RKO (cell line): Measurements from ENCODE around the gene PSMB3.
A peak's percentile ranks its signal among the peaks of the same experiment; 100 is the strongest.
"Not testable (repeated sequence)": the region's sequence is repeated elsewhere in the genome, so short reads cannot be mapped to it uniquely, and the experiment has no call there.

Source experiments
- DNase-seq: peaks from one replicate; pipeline ENCODE4 v3.0.0-alpha.2; 2016; ENCODE audit warnings: low spot score

The PSMB3 gene

DNA sequence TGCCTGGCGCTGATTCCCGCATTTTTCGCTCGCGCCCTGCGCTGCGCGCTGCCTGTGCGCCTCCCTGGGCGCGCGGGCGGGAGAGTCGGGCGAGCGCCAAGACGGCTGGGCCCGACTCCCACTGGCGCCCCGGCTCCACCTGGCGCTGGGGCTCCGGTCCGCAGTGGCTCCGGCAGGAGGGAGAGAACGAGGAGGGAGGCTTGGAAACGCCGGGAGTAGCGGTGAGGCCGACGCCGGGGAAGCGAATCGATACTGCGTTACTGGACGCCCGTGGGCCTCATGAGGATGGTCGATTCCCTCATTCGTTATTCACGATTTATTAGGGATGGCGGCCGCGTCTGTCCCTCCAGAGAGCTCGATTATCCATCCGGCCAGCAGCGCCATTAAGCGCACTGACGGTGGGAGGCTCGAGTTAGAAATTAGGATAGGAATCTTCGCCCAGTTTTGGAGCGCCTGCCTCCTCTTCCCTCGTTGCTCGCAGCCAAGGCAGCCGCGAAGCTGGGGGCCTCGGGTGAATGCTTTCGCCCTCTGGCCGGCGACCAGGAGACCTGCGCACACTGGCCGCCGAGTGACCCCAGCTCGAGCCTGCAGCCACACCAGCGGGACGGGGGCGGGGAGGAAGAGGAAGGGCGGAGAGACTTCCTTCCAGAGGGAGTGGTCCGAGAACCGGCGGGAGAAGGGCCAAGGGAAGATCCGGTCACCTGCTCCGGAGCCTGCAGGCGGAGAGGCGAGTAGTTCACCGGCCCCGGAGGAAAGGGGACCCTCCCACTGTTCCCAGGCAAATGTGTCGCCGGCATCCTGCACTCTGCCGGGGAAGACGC is 3.1 kb upstream of the PSMB3 start:
- DNase-seq, result peak; percentile 92

- DNase-seq, result no peak
These were observed 2.6 kb upstream of the PSMB3 start for GRCh38 chr17:38750044-38750311.

- DNase-seq, result peak; percentile 73
These were observed 2.0 kb upstream of the PSMB3 start for GRCh38 chr17:38750312-38751121.

DNA sequence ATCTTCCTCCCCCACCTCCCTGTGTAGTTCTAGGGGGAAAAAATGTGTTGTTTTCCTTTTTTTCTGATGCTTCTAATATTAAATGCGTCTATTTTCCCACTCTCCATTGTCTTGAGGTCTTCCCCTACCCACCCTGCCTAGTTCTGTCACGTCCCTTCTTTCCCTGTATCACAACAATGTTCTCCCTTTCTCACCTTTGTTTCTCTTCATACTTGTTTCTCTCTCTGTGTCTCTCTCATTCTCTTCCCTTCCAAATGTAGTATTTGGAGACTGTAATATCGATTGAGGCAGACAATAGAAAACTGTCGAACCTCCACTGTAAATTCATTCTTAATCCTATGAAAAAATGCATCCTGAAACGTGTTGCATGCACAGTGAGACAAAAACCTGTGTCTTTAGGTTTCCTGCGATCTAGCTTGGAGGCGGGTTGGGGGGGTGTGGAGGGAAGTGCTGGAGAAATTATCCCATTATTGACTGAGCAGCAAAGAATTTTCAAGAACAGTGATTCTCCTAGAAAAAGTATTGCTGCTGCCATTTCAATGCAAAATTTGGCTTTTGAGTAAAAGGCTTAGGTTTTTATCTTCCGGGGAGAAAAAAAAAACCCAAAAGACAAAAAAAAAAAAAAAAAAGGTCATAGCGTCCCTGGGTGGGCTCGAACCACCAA is 1.3 kb upstream of the PSMB3 start:
- peak; percentile 64 for DNase-seq

- peak; percentile 80 for DNase-seq
These were observed 683 bp upstream of the PSMB3 start for GRCh38 chr17:38751808-38752307.

GRCh38 chr17:38753071-38753506 is 548 bp downstream of the PSMB3 start:
- DNase-seq, result peak; percentile 19

DNA sequence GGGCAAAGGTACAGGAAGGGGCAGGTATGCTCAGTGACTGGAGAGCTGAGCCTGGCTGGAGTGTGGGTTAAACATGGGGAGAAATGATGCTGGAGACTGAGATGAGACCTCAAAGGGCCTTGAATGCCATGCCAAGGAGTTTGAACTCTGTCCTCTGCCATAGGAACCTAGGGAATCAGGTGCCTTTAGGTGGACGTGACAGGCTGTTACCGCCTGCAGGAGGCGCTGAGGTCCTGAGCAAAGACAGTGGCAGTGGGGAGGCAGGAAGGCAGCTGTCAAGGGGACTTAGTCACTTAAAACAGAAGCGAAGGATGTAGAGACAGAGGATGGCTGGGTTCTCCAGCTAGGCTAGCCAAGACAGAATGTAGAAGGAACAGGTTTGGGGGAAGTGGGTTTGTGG is 9.1 kb downstream of the PSMB3 start:
- DNase-seq, result peak; percentile 53

DNA sequence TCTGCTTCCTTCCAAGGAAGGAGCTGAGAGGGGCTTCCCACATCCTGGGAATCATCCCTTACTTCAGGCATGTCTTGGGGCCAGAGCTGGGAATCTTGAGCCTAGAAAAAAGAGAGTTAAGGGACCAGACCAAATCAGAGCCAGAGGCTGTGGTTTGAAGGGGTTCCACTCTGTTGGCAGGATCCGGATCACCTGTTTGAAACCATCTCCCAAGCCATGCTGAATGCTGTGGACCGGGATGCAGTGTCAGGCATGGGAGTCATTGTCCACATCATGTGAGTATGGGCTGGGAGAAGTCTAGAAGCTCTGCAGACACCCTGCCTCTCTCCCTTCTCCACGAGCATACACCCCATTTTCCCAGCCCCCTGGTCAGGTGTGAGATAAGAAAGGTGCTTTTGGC is 9.7 kb downstream of the PSMB3 start:
- DNase-seq, result no peak

DNA sequence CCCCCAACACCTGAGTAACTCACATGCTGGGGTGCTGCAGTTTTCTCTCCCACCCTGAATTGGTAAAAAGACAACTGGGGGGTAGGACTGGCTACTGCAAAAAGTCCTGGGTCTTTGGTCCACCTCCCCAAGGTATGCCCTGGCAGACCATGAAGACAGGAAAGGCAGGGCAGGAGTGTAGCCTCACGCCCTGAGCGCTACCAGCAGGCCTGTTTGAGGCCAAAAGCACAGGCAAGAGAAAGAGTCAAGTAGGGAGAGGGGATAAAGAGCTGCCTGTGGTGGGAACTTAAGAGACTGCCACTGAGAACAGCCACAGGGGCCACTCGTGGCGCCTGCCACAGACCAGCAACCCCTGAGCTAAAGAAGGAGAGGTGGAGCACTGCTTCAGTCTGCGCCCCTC is 13.8 kb downstream of the PSMB3 start:
- no peak for DNase-seq

DNA sequence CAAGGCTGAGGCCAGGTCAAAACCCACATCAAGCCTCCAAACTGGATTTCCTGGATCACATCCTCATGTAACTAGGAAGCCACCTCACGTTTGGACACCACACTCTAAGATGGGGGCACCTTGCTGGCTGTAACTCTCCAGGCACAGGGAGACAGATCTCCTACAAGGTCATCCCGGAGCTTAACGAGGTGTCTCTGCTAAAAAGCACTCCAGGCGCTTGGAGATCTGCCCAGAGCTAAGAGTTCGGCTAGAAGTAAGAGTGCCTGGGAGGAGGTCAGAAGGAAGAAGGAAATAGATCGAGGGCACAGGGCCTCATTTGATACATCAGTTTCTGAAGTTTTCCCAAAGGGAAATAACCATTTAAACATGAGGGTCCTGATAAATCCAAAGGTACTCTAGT is 15.9 kb downstream of the PSMB3 start:
- no peak for DNase-seq

DNA sequence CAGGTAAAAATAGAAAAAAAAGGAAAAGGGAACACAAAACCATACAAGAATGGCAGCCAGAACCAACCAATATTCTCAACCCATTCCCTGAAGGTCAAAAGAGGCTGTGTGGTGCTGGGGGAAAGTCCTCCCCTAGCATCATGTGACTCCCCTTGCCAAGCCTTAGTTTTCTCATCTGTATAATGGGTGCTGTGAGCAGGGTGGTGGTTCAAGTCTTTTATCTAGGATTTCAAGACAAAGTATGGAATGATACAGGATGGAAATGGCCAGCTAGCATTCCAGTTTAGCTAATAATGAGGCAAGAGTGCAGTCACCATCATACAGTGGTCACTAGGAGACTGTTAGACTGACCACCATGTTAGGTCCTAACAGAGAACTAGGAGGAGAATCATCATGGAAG is 20.7 kb downstream of the PSMB3 start:
- no peak for DNase-seq

- DNase-seq, result no peak
These were observed 25.2 kb downstream of the PSMB3 start for GRCh38 chr17:38777641-38778250.

DNA sequence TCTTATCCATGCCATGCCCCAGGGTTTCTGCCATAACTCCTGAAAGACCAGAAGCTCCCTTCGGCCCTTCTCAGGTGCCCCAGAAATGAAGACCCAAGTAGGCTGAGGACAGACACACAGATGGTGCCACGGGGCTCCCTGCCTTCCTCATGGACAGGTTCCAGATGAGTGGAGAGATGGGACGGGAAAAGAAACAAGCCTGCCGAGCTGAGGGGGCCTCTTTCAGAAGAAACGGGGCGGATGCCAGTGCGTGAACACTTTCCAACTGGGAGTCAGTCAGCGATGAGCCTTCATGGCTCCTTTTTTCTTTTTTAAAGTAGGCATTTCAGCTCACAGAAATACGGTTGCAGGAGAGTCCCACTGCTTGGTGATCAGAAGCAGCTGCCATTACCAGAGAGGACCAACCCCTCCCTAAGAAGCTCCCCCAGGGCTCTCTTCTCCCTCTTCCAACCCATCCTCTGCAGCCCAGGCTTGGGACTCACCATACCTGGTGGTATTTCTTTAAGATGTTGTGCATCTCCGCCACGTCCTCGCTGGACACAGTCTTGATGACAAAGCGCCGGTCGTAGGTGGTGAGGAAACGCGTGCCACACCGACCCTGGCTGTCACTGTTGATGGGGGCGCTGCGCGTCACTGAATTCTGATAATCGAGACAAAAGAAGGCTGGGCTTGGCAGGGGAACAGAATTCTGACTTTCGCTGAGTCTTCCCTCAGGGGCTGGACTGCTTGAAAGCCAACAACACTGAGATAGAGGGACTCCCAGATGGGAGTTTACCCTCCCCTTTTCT is 27.6 kb downstream of the PSMB3 start:
- no peak for DNase-seq

- DNase-seq, result no peak
These were observed 30.7 kb downstream of the PSMB3 start for GRCh38 chr17:38783227-38783626.

GRCh38 chr17:38786372-38786771 is 33.8 kb downstream of the PSMB3 start:
- DNase-seq, result no peak

- not testable (repeated sequence) for DNase-seq
These were observed 35.5 kb downstream of the PSMB3 start for GRCh38 chr17:38787999-38788398.

DNA sequence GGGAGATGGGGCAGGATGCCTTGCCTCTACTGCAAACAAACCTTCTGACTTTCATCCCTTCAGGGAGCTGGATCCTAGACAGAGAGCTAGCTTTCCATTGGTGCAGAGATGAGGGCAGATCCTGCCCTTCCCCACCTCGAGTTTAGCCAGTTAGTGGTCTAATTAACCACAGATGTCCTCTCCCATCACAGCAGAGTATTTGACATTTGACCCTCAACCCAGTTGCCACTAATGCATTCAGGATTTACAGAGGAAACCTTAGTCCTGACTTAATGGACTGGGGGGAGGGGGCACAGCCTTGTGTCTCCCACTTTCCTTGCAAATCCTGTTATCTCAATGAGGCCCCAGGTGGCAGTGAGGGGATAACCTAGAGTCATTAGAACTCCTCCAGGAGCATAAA is 36.6 kb downstream of the PSMB3 start:
- DNase-seq, result no peak

DNA sequence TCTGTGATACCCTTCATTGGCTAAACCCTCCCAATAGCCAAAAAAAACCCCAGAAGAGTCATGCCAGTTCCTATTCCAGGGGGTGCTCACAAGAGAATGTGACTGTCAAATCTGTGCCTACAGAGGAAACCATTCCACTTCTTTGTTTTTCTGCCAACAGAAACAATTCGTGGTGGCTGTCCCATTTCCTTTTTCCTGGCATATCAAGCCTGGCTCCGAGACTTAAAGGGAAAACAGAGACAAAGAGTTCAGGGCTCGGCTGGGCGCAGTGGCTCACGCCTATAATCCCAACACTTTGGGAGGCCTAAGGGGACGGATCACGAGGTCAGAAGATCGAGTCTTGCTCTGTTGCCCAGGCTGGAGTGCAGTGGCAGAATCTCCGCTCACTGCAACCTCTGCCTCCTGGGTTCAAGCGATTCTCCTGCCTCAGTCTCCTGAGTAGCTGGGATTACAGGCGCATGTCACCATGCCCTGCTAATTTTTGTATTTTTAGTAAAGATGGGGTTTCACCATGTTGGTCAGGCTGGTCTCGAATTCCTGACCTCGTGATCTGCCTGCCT is 37.7 kb downstream of the PSMB3 start:
- not testable (repeated sequence) for DNase-seq

GRCh38 chr17:38791162-38791561 is 38.6 kb downstream of the PSMB3 start:
- no peak for DNase-seq

- no peak for DNase-seq
These were observed 41.7 kb downstream of the PSMB3 start for GRCh38 chr17:38794221-38794620.

DNA sequence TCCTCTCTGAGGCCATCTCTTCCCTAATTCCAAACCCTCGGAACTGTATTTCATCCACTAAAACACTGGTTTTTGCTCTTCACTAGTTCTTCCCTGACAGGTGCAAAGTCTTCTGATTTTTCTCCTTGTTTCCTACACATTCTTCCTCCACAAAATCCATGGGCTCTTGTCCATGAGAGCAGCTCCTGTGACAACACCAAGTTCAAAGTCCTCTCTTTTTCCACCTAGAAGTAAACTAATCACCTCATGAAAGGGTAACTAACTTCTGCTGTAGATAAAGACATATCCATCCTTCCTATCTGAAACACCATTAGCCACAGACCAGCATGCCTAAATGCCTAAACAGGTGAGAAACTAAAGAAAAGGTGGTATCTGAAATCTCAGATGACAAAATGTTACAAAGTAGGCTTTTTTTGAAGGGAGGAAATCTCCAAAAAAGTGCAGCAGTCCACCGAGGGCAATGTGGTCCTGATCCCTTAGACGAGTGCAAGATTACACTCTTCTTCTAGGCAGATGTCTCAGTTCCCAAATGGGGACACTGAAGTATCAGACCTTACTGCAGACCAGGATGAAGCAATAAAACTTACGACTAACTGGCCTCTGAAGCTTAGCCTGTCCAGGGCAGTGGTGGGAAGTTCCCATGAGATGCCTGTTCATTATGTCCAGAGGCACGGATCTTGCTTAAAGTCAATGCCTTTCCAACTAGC is 44.1 kb downstream of the PSMB3 start:
- DNase-seq, result no peak
